Stimulated activated CD8-positive, alpha-beta memory T cell treated with anti-CD3 and anti-CD28 coated beads, Interleukin-12 subunit alpha, Interleukin-12 subunit beta, amount 100 ng/mL, for 1 hour (primary cell): ENCODE results near the gene TRABD2B.

Experiments used
- DNase-seq: peaks from one replicate; pipeline ENCODE4 v3.0.0-alpha.2; 2020; ENCODE audit warnings: low read depth

TRABD2B gene

DNA sequence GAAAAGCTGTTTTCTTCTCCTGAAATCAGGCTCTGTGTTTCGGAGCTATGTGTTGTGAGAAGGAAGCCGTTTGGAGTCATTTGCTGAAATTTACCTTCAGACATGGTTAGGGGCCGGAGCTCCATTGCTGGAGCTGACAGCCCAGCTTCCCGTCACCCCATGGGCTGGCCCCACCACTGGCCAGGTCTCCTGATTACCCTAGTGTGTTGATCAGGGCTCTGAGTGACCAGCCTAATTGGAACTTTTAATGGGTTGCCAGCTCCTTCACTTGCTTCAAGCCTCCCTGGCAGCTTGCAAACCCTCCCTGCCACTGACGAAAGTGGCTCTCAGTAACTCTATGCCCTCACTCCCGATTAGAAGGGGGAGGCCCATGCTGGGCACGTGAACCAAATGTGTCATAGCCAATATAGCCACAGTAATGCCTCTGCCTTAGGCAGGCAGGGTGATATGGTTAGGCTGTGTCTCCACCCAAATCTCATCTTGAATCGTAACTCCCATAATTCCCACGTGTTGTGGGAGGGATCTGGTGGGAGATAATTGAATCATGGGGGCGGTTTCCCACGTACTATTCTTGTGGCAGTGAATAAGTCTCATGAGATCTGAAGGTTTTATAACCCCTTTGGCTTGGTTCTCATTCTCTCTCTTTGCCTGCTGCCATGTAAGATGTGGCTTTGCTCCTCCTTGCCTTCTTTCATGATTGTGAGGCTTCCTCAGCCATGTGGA lies 224.1 kb downstream of the TRABD2B start:
- no peak for DNase-seq

DNA sequence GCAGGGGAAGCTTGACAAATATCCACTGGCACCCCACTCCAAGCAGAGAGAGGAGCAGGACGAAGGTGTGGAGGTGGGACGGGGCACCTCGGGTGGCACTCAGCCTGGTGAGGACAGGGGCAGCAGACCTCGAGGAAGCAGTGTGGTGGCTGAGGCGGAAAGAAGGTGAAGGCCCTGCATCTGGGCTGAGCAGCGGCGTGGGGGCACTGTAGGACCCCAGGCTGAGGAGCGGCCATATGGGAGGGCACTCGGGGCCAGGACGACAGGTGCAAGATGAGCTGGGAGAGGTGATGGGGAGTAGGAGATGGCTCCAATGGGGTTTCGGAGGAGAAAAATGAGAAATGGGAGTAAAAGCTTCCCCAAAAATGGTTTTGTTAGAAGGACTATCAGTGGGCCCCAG lies 224.9 kb downstream of the TRABD2B start:
- no peak for DNase-seq

DNA sequence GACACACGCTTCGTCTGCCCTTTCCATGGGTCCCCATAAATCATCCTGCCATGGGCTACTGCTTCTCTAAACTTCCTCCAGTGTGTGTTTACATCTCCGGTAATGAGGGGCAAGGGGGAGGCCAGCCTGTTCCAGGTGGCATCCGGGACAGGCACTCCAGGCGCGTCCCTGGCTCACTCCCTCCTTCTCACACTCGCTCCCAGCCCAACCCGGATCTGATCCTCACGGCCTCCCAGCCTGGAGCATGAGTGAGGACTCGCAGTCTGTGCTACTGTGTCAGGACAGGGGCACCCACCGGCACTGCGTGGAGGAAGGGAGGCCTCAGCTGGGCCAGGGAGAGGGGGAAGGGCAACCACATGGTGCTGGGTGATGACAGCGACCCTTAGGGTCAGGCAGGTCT lies 225.4 kb downstream of the TRABD2B start:
- DNase-seq = no peak

DNA sequence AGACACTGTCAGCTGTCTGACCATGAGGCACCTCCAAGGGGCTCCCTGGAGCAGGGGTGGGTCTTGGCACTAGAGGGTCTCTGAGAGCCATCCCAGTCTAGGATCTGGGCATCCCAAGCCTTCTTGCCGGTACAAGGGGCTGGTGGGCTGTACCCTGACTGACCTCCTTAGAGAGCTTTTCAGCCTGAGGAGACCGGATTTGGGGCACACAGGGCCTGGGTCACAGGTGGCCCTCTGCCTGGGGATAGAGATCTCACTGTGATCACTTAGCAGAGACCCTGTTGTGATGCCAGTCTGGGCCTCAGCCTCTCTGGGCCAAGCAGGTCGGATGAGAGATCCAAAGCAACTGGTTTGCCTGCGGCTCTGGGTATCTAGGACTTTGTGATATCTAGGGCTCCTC lies 227.2 kb downstream of the TRABD2B start:
- DNase-seq = no peak

DNA sequence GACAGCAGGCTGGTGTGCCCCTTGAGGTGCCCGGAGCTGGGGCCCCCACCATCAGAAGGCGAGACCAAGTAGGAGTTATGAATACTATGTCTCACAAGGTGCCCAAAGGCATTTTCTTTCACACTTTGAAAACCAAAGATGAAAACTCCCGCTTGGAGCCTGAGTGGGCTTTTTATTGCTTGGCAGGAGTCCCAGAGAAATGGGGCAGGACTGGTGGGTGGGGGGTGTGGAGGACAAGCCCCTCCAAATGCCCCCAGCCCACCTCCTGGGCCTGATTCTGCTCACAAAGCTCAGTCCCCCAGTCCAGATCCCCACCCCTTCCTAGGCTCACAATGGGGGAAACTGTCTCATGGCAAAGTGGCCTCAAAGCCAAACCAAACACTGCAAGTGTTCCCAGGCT lies 227.9 kb downstream of the TRABD2B start:
- DNase-seq = no peak

DNA sequence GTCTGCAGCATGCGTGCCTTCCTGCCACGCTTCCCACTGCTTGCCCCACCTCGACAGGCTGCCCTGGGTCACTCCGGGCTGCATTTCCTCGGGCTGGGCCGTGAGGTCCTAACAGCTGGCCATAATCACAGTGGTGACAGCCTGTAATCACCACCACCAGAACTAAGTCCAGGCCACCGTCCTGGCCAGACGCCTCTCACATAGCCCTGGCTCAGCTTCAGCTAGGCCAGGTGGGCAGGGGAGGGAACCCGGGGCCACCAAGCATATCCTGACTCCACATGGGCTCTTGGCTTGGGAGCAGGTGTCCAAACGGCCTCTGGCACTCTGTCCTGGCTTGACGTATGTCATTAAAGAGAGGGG lies 229.5 kb downstream of the TRABD2B start:
- DNase-seq = no peak

DNA sequence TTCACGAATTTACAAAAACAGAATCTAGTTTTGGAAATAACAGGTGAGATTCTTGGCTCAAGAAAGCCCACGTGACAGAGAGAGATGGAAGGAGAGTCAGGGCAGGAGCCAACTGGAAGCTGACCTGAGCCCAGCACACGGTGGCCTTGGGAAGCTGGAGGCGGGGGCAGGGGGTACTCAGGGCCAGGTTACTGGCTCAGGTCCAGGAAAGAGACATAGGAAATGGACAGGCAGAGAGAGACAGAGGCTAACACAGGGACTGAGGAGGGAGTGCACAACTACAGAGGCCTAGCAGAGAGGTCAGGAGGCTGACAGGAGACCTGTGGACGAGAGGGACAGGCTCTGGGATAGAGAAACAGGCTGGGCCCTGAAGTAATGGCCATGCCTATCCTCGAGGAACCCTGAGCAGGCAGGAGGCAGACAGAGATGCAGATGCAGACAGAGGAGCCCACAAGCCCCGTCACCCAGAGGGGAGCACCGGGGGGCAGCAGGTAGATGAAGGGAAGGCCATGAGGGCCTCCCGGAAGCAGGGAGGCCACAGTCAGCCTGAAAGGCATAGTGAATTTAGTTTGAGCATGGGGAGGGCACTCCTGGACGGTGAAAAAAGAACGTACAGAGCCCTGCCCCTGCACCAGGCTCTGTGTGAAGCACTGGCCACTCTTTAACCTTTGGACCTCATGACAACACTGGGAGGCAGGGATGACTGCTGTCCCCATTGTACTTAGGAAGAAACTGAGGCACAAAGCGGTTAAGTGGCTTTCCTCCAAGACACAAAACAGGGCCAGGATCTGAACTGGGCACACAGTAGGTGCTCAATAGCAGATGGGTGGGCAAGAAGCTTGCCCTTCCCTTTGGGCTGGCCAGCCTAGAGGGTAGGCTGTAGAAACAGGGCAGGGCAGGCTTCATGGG lies 230.1 kb downstream of the TRABD2B start:
- DNase-seq = no peak

DNA sequence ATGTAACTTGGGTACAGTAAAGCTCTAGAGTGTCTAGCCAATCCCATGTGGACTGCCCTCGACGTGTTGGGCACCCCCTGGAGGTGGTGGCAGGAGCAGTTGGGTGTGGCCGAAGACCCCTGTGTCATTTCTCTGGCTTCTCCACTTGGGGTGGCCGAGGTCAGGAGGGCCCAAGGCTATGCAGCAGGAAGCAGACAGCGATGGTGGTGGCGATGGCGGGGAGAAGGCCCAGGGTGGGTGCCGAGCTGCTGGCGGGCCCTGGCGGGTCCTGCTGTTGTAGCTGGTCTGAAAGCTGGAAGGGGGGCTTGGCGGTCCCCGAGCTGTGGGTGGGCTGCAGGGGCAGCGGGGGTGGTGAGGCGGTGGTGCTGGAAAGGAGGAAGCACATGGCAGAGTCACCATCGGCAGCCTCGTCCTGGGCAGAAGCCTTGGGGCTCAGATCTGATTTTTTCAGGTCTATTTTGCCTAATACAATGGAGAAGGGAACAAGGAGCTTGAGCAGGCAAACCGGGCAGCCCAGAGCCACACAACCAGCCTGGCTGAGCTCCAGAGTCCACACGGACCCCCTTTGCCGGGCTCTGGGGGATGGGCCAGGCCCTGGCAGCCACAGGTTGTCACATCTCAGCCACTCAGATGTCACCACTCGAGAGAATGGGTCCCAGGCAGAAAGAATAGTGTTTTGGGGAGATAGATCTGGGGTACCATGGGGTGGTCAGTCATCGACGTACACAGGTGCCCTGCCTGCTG lies 231.3 kb downstream of the TRABD2B start:
- no peak for DNase-seq

DNA sequence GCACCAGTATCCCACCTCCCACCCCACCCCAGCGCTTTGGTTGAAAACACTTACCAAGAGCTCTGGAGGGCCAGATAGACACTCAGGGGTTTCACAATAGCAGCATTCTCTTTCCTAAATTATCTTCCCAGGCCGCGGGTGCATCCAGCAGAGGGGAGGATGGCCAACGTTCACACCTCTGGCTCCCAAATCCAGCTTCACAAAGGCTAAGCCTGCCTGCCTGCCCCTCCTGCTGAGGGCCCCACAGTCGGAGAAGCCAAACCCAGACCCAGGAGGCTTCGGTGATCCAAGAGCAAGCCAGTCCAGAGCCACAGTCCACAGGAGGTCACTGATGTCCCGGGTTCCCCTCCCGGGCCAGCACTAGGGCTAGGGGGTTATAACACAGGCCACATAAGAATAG lies 231.9 kb downstream of the TRABD2B start:
- DNase-seq = no peak

DNA sequence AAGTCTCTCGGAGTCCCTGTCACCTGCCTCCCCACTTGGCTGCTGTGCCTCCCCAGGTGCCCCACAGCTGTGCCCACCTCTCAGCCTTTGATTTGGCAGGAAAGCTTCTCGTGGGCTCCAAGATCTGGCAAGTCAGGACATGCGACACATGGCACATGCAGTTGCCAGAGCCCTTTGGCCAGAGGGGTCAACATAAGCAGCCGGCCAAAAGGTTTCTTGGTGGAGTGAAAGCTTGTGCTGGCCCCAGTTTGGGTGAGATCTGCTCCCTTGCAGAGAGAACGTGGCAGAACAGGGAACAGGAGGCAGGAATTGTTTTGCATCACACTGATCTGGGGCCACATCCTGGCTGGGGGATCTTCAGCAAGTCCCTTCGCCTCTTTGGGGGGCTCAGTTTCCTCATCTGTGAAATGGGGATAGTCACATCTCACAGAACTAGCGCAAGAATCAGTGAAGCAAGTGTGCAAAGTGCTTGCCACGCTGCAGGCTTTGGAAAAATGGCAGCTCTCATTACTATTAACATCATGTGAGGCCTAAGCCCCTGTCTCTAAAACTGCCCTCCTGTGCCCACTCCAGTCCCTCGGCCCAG lies 232.6 kb downstream of the TRABD2B start:
- DNase-seq = no peak

DNA sequence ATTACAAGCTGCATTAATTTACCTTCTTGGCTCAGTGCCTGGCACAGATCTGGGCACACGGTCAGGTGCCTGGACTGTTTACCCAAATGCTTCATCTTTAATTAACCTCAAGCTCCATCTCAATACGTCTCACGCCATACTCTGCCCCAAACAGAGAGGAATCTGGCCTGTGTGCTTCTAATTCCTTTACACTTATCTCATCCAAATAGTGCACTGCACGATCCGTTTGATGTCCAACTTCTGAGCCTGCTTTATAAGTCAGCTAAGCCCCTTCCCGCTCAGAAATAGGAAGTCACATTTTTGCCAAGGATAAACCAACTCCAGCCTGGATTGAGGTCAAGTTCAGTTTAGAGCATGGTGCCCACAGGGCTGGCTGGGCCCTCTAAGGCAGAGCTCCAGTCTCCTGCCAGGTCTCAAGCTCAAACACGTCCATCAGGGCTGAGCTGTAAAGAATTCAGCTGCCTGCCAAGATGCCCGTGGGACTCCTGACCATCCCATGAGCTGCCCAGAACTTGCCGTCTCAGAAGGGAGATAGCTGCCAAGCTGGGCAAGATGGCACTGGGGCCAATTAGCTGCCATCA lies 233.5 kb downstream of the TRABD2B start:
- DNase-seq = no peak

DNA sequence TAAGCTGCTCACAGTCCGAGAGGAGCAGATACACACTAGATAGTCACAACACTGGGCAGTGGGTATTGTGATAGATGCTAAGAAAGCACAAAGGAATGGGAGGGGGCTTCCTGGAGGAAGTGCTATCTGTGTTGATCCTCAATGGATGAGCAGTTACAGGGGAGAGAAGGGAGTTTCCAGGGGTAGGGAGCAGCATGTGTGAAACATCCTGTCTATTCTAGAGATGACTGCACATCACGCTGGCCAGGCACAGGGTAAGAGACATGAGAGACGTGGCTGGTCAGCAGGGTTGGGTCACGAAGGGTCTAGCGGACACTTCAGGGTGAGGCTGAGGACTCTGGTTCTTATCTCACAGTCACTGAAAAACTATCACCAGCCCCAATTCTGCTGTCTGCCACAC lies 235.2 kb downstream of the TRABD2B start:
- no peak for DNase-seq

DNA sequence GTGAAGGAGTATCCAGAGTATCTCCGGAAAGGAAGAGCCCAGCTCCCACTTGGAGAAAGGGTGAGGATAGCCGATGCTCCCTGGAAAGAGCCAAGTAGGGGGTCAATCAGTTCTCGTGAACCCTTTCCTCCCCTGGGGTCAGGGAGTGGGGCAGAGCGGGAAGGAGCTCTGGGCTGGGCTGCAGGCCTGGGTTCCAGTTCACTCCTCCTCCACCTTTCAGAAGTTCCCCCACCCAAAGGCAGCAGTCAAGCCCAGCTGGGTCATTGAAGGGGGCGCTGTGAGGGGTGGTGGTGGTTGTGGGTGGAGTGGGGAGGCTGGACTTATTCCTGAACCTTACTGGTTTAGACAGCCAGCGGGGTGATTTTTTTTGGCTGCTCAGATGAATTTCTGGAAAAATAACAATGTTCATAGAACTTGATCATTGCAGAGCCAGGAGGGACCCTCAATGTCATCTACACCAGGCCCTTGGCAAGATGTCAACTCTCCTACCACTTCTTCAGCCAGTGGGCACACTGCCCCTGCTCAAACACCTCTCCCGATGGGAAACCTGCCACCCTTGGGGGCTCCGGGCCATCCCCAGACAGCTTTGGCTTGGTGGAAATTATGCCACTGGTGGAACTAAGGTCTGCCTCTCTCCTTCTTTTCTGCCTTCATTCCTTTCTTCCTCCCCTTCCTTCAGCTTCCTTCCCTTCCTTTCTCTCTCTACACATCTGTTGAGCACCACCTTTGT lies 235.8 kb downstream of the TRABD2B start:
- no peak for DNase-seq

DNA sequence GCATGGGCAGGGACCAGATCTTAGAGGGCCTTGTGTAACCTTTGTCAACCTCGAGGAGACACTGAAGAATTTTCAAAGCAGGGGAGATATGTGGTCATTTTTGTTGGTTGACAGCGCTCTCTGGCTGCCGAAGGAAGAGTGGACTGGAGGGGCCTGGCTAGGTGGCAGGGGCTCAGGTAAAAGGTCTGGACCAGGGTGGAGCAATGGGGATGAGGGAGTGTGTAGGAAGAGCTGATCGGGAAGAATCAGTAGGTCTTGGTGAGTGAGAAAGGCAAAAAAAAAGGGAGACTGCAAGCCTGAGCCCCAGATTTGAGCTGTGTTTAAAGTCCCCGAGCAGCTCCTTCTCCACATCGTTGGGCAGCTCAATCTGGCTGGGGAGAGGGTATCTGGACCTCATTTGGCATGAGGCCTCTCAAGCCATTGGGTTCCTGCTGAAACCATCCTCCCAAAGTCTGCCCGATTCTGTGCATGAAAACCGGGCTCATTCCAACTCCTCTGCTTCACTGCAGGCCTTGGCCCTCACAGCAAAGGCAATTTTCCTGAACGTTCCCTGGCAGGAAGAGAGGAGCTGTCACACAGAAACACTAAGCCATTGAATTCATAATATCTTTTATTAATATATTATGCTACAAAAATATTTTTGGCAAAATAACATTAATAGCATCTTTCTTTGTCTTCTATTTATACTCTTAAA lies 237.1 kb downstream of the TRABD2B start:
- DNase-seq = no peak

DNA sequence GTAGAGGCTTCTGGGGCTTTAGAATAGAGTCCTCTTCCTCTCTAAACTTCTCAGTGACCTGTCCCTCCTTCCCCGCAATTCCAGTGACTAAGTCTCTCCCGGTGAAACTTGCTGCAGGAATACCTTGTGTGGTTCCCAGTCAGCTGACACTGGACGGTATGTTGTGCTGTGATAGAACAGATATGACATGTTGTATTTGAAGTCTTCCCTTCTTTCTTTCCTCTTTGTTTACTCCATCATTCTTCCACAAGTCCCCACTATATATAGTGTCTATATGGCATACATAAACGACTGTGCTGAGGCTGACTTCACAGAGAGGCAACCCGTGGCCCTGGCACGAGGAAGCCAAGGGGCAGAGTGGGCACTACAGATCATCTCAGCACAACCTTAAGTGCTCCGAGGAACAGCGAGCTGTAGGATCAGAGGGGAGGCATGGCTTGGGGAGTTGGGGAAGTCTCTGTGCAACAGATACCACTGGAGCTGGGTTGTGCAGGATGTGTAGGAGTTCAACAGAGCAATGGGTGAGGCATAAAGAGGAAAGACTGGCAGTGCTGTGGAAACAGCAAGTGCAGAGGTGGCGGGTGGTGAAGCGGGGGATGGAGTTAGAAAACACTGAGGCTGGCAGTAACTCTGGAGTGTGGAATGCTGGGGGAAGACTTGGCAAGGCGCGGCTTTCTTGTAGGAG lies 237.8 kb downstream of the TRABD2B start:
- no peak for DNase-seq

DNA sequence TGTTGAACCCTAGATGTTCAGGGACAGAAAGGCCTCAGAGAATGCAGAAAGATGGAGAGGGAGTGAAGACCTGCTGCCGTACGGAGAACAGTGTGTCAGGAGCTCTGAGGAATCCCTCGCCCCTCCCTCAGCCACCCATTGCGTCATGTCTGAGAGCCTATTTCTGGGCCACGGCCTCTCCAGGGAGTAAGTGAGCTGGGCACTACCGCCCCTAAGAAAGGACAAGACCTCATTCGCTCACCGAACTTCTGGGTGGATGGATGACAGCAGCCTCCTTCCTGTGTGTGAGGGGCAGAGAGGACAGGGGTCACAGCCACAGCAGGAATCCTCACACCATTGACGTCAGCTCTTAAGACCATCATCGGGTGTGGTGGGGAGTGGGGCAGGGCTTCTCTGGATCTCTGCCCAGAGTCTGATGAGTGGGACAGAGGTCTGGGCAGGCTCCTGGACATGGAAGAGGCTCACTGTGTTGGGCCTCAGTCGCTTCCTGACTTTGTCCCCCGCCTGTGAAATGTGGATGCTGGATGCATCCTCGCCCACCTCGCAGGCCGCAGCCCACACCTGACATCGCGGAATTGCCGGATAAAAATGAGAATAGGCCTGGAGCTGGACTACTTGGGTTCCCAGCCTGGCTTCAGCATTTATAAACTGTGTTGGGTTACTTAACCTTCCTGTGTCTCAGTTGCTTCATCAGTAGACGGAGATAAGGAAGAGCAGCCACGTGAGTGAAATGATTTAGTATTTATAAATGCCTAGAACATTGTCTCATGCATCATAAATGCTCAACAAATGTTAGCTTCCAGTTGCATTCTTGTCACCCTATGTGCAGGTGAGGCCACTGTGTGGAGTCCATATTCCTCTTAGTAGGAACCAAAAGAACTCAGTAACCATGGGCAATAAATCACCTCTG lies 238.6 kb downstream of the TRABD2B start:
- DNase-seq = no peak

DNA sequence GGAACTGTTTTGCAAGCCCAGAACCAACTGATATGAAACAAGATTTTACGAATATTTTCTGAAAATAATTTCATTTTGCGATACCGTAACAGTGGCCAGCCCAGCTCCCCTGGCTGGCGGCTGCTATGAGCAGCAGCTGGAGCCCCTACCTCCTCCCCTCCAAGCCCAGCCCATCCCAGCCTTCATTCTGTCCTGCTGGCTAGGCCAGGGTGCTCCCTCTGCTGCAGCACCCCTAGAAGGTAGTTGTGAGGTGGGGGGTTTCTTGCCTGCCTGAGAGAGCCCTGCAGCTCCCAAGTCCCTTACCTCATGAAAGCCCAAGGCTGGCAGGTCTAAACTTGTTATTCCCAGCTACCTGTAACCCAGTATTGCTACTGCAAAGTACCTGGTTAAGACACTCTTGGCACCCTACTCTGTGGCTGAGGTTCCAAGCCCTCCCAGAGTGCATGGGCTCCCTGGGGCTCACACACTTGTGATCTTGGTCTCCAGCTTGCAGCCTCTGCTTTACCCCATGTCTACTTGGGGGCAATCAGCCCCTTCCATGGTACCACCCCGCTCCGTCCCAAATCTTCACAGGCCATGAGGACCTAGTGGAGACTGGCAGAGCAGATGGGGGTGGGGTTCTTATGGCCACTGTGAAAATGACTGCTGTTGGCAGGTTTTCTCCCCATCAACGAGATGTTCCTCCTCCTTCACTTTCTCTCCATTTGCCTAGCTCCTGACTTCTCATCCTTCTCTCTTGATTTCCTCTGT lies 239.8 kb downstream of the TRABD2B start:
- no peak for DNase-seq

DNA sequence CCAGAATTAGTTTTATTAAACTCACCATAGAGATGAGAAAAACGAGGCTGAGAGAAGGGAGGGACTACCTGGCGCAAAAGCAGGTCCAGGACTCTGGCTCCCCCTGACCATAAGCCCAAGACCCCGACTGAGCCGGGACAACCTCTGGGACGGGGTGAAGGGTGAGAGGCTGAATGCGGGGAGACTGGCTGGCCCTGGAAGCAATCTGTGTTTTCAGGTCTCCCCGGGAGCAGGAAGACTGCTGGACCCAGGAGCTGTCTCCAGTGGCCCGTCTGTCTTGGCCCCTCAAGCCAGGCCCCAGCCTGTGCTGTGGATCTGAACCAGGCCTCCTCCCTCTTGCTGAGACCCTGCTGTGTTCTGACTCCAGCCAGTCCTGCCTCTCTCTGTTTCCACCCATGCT lies 240.8 kb downstream of the TRABD2B start:
- DNase-seq = no peak
